Lower lobe of right lung (tissue), 2 donors: ENCODE measurements around the gene KL. TPM values are rescaled to one million over a fixed set of nuclear protein-coding genes. Genes with fewer than 3 reads are reported as not detected.

Source experiments
- ATAC-seq, 2 donors: fragments of 200-7000 bp; cut with Tn5 transposase; one replicate each; pipeline ENCODE4 v1.9.1; 2020 to 2022; ENCODE audit warnings: mild to moderate bottlenecking in 2 of 2, moderate library complexity in 2 of 2
- DNase-seq: peaks from one replicate; pipeline ENCODE4 v3.0.0-alpha.2; 2020
- H3K27ac ChIP-seq: fragments of 200-600 bp; one replicate; pipeline ENCODE4 v1.8.0; 2022
- H3K27me3 ChIP-seq: fragments of 200-600 bp; one replicate; pipeline ENCODE4 v1.8.0; 2022; ENCODE audit warnings: low read depth
- H3K36me3 ChIP-seq: fragments of 200-600 bp; one replicate; pipeline ENCODE4 v1.8.0; 2022; ENCODE audit warnings: mild to moderate bottlenecking
- H3K4me1 ChIP-seq: fragments of 200-600 bp; one replicate; pipeline ENCODE4 v1.8.0; 2022
- H3K4me3 ChIP-seq: fragments of 200-600 bp; one replicate; pipeline ENCODE4 v1.8.0; 2022; ENCODE audit warnings: mild to moderate bottlenecking
- H3K9me3 ChIP-seq: fragments of 200-600 bp; one replicate; pipeline ENCODE4 v1.8.0; 2022
- CTCF ChIP-seq: fragments of 200-600 bp; IDR thresholded peaks from one replicate; pipeline ENCODE4 v1.8.0; 2022; ENCODE audit warnings: antibody characterized with exemption, mild to moderate bottlenecking
- intact Hi-C: fragments of 100-400 bp; cut with DNase I; formaldehyde crosslinking; loops from one replicate; pipeline ENCODE4 v1.11.0; 2022
- total RNA-seq: library from RNA; stranded (reverse); fragmentation: NEBNext Ultra II Directional; extraction: Animal tissue kit (Norgen Biotek cat#: 25700); gene quantifications from one replicate; pipeline ENCODE4 v1.2.1, GENCODE V29; 2021
- donor health status: DM: no; HTN: yes; CAD: no; lungs with severe emphysema.

Gene KL
- total RNA-seq, 1 donor from 2014 or later, result 14.7 TPM

- peak; percentile 71 for TF ChIP-seq CTCF
- ATAC-seq (peak; percentile 84), DNase-seq (peak; percentile 55)
- Histone ChIP-seq H3K36me3 (no peaks in the 10 kb centered on the region), H3K4me3 (peak overlapping the region; percentile 73), H3K27me3 (peaks cover 19% of the 10 kb centered on the region), H3K9me3 (no peaks in the 10 kb centered on the region), H3K27ac (peak overlapping the region; percentile 91), H3K4me1 (peaks cover 18% of the 10 kb centered on the region)
- intact Hi-C loops, result no loop called here
These were observed 1.2 kb downstream of the KL start for GRCh38 chr13:33017323-33017929.

DNA sequence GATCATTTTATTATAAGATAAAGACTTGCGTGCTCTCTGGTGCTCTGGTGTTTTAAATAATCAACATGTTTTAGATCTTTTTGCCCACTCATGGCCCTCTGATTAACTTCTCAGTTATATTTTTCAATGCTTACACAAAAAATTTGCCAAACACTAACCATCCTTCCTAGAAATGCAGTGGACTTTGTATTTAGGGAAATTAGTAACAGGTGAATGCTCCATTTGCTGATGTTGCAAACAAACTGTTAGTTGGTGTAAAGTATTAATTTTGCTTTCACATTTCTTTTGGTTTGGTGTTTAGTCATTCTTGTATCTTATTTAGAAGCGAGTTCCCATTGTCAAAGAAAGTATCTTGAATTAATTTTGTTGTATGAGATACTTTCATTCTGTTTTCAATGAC lies 2.7 kb downstream of the KL start:
- H3K27ac ChIP-seq, result no peak overlapping the region
- H3K27me3 ChIP-seq, result peaks cover 19% of the 10 kb centered on the region
- H3K36me3 ChIP-seq, result no peaks in the 10 kb centered on the region
- no peaks in the 10 kb centered on the region for H3K9me3 ChIP-seq
- DNase-seq (no peak), ATAC-seq (no peak)
- no peak overlapping the region for H3K4me3 ChIP-seq
- no peak for TF ChIP-seq CTCF
- peaks cover 15% of the 10 kb centered on the region for H3K4me1 ChIP-seq
- intact Hi-C loops, result no loop called here

DNA sequence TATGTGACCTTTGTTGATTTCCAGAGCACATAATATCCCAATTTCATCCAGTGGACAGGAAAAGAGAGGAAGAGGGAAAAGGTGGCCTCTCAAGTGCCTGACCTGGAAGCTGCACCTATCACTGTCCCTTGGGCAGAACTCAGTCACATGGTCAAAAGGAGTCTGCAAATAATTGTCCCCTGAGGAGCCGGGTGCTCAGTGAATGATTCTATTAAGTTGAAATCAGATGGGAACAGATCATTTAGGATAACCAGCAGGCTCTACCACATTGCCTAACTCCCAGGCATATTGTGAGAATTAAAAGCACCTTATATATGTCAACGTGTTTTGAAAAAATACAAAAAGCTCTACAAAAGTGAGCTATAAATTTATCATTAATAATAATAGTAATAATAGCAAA lies 6.8 kb downstream of the KL start:
- Histone ChIP-seq H3K27me3 (no peaks in the 10 kb centered on the region), H3K4me3 (no peak overlapping the region), H3K4me1 (no peaks in the 10 kb centered on the region), H3K36me3 (no peaks in the 10 kb centered on the region), H3K9me3 (no peaks in the 10 kb centered on the region), H3K27ac (no peak overlapping the region)
- DNase-seq (no peak), ATAC-seq (no peak)
- no peak for TF ChIP-seq CTCF
- intact Hi-C loops, result no loop called here

DNA sequence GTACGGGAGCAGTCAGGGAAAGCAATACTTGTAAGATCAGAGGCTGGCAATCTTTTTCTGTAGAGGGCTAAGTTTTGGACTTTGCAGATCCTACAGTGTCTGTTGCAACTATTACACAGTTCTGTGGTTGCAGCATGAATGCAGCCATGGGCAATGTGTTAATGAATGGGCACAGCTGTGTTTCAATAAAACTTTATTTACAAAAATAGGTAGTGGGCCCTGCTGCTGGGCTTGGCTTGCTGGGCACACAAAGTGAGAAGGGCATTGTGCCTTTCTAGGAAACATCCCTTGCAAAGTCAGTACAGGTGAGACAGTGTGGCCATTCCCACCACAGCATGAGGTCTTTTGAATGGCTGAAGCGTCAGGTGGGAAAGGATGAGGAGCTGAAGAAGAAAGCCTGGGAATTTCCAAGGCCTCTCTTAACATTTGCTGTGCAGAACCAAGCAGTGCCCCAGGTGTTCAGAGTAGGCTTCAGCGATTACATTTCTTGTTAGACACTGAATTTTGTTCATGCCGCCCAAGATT lies 9.1 kb downstream of the KL start:
- H3K27ac ChIP-seq, result no peak overlapping the region
- no peak for TF ChIP-seq CTCF
- no peaks in the 10 kb centered on the region for H3K9me3 ChIP-seq
- H3K4me1 ChIP-seq, result no peaks in the 10 kb centered on the region
- ATAC-seq, result no peak
- DNase-seq, result no peak
- H3K36me3 ChIP-seq, result no peaks in the 10 kb centered on the region
- no peak overlapping the region for H3K4me3 ChIP-seq
- intact Hi-C loops, result no loop called here
- H3K27me3 ChIP-seq, result no peaks in the 10 kb centered on the region

- H3K4me1 ChIP-seq, result no peaks in the 10 kb centered on the region
- no peaks in the 10 kb centered on the region for H3K27me3 ChIP-seq
- intact Hi-C loops, result no loop called here
- no peak overlapping the region for H3K4me3 ChIP-seq
- H3K36me3 ChIP-seq, result no peaks in the 10 kb centered on the region
- H3K9me3 ChIP-seq, result no peaks in the 10 kb centered on the region
- no peak for ATAC-seq
- no peak for TF ChIP-seq CTCF
- H3K27ac ChIP-seq, result no peak overlapping the region
- DNase-seq, result no peak
These were observed 10.4 kb downstream of the KL start for GRCh38 chr13:33026489-33027152.
